Erythroblast (primary cell): ENCODE data around the gene SLC10A4.

Source experiments
- GATA1 ChIP-seq: IDR thresholded peaks from 2 replicates; pipeline ENCODE4 v1.6.1; 2011; ENCODE audit warnings: low read depth, mild to moderate bottlenecking, control low read depth, low read length, moderate library complexity
- POLR2A ChIP-seq: IDR thresholded peaks from 2 replicates; pipeline ENCODE4 v1.6.1; 2011; ENCODE audit warnings: mild to moderate bottlenecking, low read length

- TF ChIP-seq POLR2A (no peak), GATA1 (no peak)
Observed at GRCh38 chr4:48504352-48504751, 21.2 kb downstream of the SLC10A4 start.
